Femur (tissue), 1 donor: ENCODE results near the gene RARRES2.

Source experiments
- DNase-seq: peaks from one replicate; pipeline ENCODE4 v3.0.0-alpha.2; 2017

RARRES2 gene

GRCh38 chr7:150361402-150361801 lies 20.0 kb upstream of the RARRES2 start:
- DNase-seq, result no peak

GRCh38 chr7:150360363-150361058 lies 19.1 kb upstream of the RARRES2 start:
- no peak for DNase-seq

- no peak for DNase-seq
Measured at GRCh38 chr7:150359622-150360362, 18.4 kb upstream of the RARRES2 start.

DNA sequence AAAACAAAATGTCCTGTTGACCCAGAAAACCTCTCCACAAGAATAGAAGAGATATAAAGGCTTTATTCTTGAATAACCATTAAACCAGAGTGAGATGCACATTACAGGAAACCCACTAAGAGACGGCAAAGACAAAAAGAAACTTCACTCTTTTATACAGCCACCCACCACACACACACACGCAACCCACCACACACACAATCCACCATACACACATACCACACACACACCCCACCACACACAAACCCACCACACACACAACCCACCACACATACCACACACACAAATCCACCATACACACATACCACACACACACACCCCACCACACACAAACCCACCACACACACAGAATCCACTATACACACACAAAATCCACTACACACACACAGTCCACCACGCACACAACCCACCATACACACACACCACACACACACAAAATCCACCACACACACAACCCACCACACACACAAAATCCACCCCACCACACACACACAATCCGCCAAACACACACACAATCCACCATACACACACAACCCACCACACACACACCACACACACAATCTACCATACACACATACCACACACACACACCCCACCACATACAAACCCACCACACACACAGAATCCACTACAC lies 17.7 kb upstream of the RARRES2 start:
- DNase-seq, result no peak

GRCh38 chr7:150358433-150358832 lies 17.0 kb upstream of the RARRES2 start:
- DNase-seq, result no peak

- no peak for DNase-seq
Measured at GRCh38 chr7:150357771-150358427, 16.5 kb upstream of the RARRES2 start.

DNA sequence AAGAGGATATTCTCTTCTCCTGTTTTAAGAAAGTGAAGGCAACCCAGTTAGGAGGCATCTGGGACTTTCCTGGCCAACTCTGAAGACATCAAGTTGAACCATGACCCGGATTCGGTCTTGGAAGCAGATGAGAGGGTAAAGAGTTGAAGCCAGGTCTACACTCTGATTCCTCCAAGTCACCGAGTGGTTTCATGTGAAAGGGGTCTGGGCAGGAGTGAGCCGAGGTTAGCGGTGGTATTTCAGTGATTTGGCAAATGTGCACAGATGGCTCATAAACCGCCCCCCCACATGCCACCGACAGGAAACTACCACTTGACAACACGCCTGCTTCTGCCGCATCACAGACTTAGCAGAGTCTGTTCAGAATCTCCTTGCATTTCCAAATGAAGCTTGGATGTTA lies 15.8 kb upstream of the RARRES2 start:
- no peak for DNase-seq

- no peak for DNase-seq
Measured at GRCh38 chr7:150356265-150356897, 15.0 kb upstream of the RARRES2 start.

DNA sequence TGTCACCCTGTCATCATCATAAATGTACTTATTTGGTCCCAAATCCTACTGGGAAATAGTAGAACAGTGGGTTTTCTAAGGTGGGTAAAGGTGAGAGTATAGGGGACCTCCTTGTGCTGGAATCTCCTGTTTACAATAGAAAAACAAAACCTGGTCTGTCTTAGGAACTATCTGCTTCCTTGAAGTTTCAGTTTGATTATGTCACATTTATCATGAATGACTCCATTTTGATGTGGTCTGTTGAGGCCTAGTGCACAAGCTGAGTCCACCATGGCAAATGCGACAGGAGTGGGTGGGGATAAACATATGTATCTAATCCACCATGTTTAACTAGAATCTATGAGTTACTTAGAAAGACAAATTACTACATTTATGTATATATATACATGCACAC lies 14.2 kb upstream of the RARRES2 start:
- DNase-seq, result no peak

GRCh38 chr7:150351587-150352194 lies 10.3 kb upstream of the RARRES2 start:
- DNase-seq, result no peak

- DNase-seq, result no peak
Measured at GRCh38 chr7:150346922-150347321, 5.5 kb upstream of the RARRES2 start.

- no peak for DNase-seq
Measured at GRCh38 chr7:150345012-150345411, 3.6 kb upstream of the RARRES2 start.

DNA sequence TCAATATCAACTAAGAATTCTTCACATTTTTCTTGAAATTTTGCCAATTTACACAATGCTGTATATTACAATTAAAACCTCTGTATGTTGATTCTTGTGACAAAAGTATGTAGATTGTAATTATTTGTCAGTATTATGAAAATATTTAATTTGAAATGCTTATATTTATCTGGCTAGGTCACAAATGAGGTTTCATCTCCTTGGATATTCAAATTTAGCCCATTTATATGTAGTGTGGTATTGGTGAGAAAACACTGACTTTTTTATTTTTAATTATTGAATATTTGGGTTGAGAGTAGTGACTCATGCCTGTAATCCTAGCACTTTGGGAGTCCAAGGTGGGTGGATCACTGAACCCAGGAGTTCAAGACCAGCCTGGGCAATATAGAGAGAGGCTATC lies 2.9 kb upstream of the RARRES2 start:
- DNase-seq, result no peak

DNA sequence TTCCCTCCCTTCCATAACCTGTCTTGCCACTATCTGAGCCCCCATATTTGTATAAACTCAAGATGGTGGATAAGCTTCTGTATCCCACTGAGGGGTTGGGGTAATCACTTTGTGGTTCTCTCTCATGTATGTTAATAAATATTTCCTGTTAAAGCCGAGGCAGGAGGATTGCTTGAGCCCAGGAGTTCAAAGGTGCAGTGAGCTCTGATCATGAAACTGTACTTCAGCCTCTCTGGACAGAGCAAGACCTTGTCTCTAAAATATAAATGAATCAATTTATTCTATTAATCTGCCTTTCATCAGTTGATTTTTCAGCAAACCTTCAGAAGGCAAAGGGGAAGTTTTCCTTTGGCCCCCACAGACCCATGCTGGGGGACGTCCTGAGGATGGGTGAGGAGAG lies 1.8 kb upstream of the RARRES2 start:
- no peak for DNase-seq

DNA sequence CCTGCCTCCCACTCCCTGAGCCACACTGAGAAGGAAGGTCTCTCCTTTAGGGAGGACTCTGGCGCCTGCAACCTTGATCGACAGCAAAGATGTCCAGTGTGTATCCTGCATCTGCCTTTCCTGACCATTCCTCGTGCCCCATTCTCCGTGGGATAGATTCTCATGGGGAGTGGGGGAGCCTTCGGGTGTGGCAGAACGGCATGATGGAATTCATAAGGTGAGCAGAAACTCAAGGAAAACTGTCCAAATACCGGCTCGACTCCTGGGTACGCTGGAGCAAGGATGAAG lies 636 bp upstream of the RARRES2 start:
- DNase-seq, result no peak

DNA sequence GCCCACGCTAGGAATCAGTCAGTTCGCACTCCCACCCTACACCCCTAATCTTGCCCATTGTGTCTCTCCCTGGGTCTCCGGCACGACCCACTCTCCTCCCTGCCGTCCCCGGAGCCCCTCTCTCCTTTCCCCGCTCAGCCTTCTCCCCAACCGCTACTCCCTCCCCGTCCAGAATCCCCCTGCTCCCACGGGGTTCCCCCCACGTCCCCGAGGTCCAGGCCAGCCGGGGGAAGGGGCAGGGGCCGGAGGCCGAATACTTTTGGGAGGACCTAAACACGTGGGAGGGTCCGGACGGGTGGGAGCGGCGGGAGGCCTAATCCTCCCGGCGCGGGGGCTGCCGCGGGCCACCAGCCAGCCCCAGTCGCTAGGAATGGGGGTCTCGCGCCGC lies 560 bp downstream of the RARRES2 start:
- no peak for DNase-seq

- DNase-seq, result peak; percentile 57
Measured at GRCh38 chr7:150340024-150340749, 1.2 kb downstream of the RARRES2 start.

- no peak for DNase-seq
Measured at GRCh38 chr7:150339409-150339809, 2.0 kb downstream of the RARRES2 start.

- no peak for DNase-seq
Measured at GRCh38 chr7:150338166-150338829, 3.1 kb downstream of the RARRES2 start.

GRCh38 chr7:150337659-150338081 lies 3.8 kb downstream of the RARRES2 start:
- DNase-seq, result no peak

DNA sequence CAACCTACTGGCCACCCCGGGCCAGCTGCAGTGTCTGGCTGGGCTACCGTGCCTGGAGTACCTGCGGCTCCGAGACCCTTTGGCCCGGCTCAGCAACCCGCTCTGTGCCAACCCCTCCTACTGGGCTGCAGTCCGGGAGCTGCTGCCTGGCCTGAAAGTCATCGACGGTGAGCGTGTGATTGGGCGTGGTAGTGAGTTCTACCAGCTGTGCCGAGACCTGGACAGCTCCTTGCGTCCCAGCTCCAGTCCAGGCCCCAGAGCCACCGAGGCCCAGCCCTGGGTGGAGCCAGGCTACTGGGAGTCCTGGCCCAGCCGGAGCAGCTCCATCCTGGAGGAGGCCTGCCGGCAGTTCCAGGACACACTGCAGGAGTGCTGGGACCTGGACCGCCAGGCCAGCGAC lies 4.2 kb downstream of the RARRES2 start:
- DNase-seq, result no peak

DNA sequence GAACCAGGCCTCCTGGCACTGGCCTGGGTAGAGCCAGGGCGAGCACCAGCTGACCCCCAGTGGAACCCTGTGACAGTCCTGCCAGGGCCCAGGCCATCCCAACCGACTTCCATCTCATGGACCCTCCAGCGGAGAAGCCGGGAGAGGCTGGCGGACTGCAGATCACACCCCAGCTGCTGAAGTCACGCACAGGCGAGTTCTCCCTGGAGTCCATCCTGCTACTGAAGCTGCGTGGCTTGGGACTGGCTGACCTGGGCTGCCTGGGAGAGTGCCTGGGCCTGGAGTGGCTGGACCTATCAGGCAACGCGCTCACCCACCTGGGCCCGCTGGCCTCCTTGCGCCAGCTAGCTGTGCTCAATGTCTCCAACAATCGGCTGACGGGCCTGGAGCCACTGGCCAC lies 4.7 kb downstream of the RARRES2 start:
- no peak for DNase-seq
